Calu3 (cell line): ENCODE measurements around the gene ASRGL1. TPM values are rescaled to one million over a fixed set of nuclear protein-coding genes. Genes with fewer than 3 reads are reported as not detected.
A peak's percentile ranks its signal among the peaks of the same experiment; 100 is the strongest.

Experiments
- BruUV-seq: library from RNA; stranded (reverse); fragments of 400-500 nt; replicated peaks from 2 replicates; lab custom pipeline; 2021; lab: Mats Ljungman, UMichigan
- CTCF ChIA-PET: fragments of 300-600 bp; sonication (Branson Sonifier 250); formaldehyde crosslinking; loops from one replicate; lab custom pipeline; 2022; ENCODE audit warnings: antibody characterized with exemption; lab: Charles Lee
- DNase-seq: peaks from one replicate; pipeline ENCODE4 v3.0.0; 2022
- H3K27ac Mint-ChIP-seq: one replicate; pipeline ENCODE4 v1.8.0; 2022; ENCODE audit warnings: mixed read lengths; ENCODE audit not compliant: unreplicated experiment
- H3K27me3 Mint-ChIP-seq: one replicate; pipeline ENCODE4 v1.8.0; 2022; ENCODE audit warnings: mixed read lengths; ENCODE audit not compliant: unreplicated experiment
- H3K36me3 Mint-ChIP-seq: one replicate; pipeline ENCODE4 v1.8.0; 2022; ENCODE audit warnings: mild to moderate bottlenecking, moderate library complexity, mixed read lengths; ENCODE audit not compliant: insufficient read depth, unreplicated experiment
- H3K4me1 Mint-ChIP-seq: one replicate; pipeline ENCODE4 v1.8.0; 2022; ENCODE audit warnings: mild to moderate bottlenecking, low read depth, mixed read lengths; ENCODE audit not compliant: unreplicated experiment
- H3K4me3 Mint-ChIP-seq: one replicate; pipeline ENCODE4 v1.8.0; 2022; ENCODE audit warnings: mild to moderate bottlenecking, low read depth, moderate library complexity, mixed read lengths; ENCODE audit not compliant: unreplicated experiment
- H3K9me3 Mint-ChIP-seq: one replicate; pipeline ENCODE4 v1.8.0; 2022; ENCODE audit warnings: low read depth, mixed read lengths; ENCODE audit not compliant: unreplicated experiment
- intact Hi-C: fragments of 100-400 bp; cut with micrococcal nuclease; formaldehyde crosslinking; loops from one replicate; pipeline ENCODE4 v1.10.0; 2022; ENCODE audit not compliant: unreplicated experiment
- total RNA-seq: library from RNA; stranded (reverse); gene quantifications from 2 replicates; pipeline ENCODE4 v1.2.3, GENCODE V29; 2022
- TF ChIP-seq, protein P1 (sequence below): fragments of 200-600 bp; IDR thresholded peaks from one replicate; pipeline ENCODE4 v1.8.0; 2022; ENCODE audit warnings: antibody characterized with exemption; ENCODE audit not compliant: unreplicated experiment

The ASRGL1 gene
- total RNA-seq, 1 experiment from 2014 or later = 30.3 TPM

DNA sequence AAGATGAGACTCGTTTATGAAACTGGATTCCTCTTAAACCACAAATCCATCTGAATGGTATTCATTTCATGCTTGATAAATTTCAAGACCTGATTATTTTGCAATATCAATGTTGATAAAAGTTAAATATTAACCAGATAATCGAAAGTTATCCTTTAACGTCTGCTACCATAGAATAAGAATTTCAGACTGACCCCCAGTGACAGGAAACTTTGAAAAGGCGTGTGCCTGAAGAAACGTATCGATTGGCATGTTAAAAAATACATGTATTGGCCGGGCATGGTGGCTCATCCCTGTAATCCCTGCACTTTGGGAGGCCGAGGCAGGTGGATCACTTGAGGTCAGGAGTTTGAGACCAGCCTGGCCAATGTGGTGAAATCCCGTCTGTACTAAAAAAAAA, 95.4 kb downstream of the ASRGL1 start:
- peak; percentile 40 for DNase-seq
- H3K36me3 Mint-ChIP-seq = peaks cover 18% of the 10 kb centered on the region
- peaks cover 19% of the 10 kb centered on the region for H3K27me3 Mint-ChIP-seq
- peak overlapping the region; percentile 60 for H3K27ac Mint-ChIP-seq
- CTCF ChIA-PET = interaction anchor here (0.7 kb wide), 1 partner anchor 1207 kb away, joined by 3 read pairs; no protein-coding TSS in a partner anchor
- H3K4me3 Mint-ChIP-seq = peak overlapping the region; percentile 14
- intact Hi-C loops = loop anchor here (5.0 kb wide), 2 partner anchors 40 to 50 kb away; no protein-coding TSS in a partner anchor
- no peaks in the 10 kb centered on the region for H3K9me3 Mint-ChIP-seq
- no TSS peak for BruUV-seq
- peaks cover 40% of the 10 kb centered on the region for H3K4me1 Mint-ChIP-seq
- TF ChIP-seq, protein P1, sequence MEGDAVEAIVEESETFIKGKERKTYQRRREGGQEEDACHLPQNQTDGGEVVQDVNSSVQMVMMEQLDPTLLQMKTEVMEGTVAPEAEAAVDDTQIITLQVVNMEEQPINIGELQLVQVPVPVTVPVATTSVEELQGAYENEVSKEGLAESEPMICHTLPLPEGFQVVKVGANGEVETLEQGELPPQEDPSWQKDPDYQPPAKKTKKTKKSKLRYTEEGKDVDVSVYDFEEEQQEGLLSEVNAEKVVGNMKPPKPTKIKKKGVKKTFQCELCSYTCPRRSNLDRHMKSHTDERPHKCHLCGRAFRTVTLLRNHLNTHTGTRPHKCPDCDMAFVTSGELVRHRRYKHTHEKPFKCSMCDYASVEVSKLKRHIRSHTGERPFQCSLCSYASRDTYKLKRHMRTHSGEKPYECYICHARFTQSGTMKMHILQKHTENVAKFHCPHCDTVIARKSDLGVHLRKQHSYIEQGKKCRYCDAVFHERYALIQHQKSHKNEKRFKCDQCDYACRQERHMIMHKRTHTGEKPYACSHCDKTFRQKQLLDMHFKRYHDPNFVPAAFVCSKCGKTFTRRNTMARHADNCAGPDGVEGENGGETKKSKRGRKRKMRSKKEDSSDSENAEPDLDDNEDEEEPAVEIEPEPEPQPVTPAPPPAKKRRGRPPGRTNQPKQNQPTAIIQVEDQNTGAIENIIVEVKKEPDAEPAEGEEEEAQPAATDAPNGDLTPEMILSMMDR = no peak

DNA sequence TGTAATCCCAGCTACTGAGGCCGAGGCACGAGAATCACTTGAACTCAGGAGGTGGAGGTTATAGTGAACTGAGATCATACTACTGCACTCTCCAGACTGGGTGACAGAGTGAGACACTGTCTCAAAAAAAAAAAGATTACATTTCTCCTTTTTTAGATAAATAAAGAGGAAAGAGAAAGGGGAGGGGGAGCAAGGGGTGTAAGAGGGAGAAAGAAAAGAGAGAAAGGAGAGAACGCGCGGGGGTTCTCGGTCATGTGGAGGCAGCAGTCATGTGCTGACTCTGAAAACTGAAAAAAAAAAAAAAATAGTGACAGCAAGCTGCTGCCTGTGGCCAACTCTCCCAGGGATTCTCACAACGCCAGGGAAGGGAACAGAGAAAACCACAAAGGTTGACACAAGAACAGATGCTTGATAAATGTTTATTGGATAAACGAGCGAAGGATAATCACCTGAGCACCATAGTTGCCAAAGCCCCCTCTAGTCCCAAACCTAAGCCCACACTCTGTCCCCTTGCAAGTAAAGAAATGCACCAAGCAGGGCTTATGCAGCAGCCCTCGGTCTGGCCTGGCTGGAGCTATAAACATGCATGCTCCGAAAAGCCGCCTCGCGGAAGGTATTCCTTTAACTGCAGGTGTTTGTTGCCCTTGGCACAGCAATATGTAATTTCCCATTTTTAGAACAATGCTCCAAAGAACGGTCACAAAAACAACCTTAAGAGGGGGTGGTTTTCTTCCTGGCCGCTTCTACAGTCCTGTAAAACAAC, 96.1 kb downstream of the ASRGL1 start:
- Mint-ChIP-seq H3K27me3 (peaks cover 19% of the 10 kb centered on the region), H3K27ac (peak overlapping the region; percentile 60), H3K9me3 (no peaks in the 10 kb centered on the region), H3K4me1 (peaks cover 37% of the 10 kb centered on the region), H3K36me3 (peaks cover 18% of the 10 kb centered on the region), H3K4me3 (peak overlapping the region; percentile 14)
- DNase-seq = no peak
- CTCF ChIA-PET = interaction anchor here (0.7 kb wide), 1 partner anchor 1207 kb away, joined by 3 read pairs; no protein-coding TSS in a partner anchor
- intact Hi-C loops = loop anchor here (5.0 kb wide), 2 partner anchors 41 to 49 kb away; no protein-coding TSS in a partner anchor
- no TSS peak for BruUV-seq
- TF ChIP-seq, protein P1 = no peak

DNA sequence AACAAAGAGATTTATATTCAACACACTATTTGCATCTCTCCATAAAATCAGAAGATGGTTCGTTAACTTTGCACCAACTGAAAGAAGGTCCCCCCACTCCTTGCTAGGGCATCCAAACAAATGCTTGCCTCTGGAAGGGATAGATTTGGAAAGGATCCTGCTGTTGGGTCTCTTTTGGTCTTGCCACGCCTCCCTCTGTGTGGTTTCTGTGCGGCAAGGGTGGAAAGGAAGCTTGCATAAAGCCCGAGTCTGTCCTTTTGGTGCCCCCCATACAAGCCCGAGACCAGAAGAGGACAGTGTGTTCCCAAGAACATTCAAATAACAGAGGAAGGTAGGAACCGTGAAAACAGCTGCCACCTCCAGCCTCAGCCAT, 96.6 kb downstream of the ASRGL1 start:
- H3K9me3 Mint-ChIP-seq = no peaks in the 10 kb centered on the region
- BruUV-seq = no TSS peak
- intact Hi-C loops = loop anchor here (5.0 kb wide), 2 partner anchors 42 to 48 kb away; no protein-coding TSS in a partner anchor
- peaks cover 18% of the 10 kb centered on the region for H3K36me3 Mint-ChIP-seq
- TF ChIP-seq, protein P1 = no peak
- no peak for DNase-seq
- peaks cover 19% of the 10 kb centered on the region for H3K27me3 Mint-ChIP-seq
- H3K4me3 Mint-ChIP-seq = no peak overlapping the region
- peaks cover 37% of the 10 kb centered on the region for H3K4me1 Mint-ChIP-seq
- no peak overlapping the region for H3K27ac Mint-ChIP-seq
- CTCF ChIA-PET = no interaction called here

DNA sequence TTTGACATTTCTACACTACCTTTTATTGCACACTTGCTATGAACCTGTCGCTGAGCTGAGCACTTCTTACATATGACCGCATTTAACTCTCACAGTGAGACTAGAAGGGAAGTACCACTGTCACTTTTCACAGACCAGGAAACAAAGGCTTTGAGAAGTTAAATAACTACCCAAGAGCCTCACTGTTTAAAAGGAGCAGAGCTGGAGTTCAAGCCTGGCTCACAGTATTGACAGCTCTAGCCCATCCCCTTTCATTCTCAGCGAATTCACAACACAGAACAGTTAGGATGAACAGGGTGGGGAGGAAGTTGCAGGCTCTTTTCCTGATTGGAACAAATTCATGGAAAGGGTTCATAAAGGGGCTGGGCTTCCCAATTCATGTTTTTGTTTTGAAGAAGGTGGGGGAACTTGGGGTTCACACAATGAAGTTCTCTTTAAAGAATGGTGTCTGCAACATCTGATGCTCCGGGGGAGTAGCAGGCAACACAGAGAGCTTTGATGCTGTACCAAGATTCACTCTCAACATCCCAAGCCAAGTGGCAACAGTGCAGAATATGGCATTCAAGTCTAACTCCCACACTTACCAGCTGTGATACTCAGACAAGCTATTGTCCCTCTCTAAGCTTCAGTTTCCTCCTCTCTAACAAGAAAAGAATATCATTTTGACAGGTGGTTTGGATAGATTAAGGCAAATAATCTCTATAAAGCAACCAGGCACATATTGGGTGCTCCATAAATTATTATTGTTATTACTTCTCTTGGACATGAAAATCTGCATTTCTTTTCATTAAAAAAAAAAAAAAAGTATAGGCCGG, 98.8 kb downstream of the ASRGL1 start:
- CTCF ChIA-PET = no interaction called here
- DNase-seq = no peak
- intact Hi-C loops = no loop called here
- Mint-ChIP-seq H3K4me3 (no peak overlapping the region), H3K36me3 (peaks cover 13% of the 10 kb centered on the region), H3K27me3 (peaks cover 19% of the 10 kb centered on the region), H3K27ac (no peak overlapping the region), H3K9me3 (no peaks in the 10 kb centered on the region), H3K4me1 (peaks cover 28% of the 10 kb centered on the region)
- TF ChIP-seq, protein P1 = no peak
- no TSS peak for BruUV-seq
